ENCODE results near the gene NUDT3.
"Not testable (repeated sequence)": the region's sequence is repeated elsewhere in the genome, so short reads cannot be mapped to it uniquely, and the experiment has no call there.

NUDT3 gene

GRCh38 chr6:34343806-34344205, 48.7 kb downstream of the NUDT3 start:
- DNase-seq (ENCODE audit: low read depth in 2 of 2): no peak

GRCh38 chr6:34342247-34342646, 50.2 kb downstream of the NUDT3 start:
- no peak for DNase-seq (ENCODE audit: low read depth in 2 of 2)

GRCh38 chr6:34341481-34341971, 50.9 kb downstream of the NUDT3 start:
- no peak for DNase-seq (ENCODE audit: low read depth in 2 of 2)

GRCh38 chr6:34340906-34341480, 51.5 kb downstream of the NUDT3 start:
- DNase-seq (ENCODE audit: low read depth in 2 of 2): no peak

- no peak for DNase-seq (ENCODE audit: low read depth in 2 of 2)
Observed at GRCh38 chr6:34340394-34340793, 52.1 kb downstream of the NUDT3 start.

GRCh38 chr6:34339971-34340370, 52.5 kb downstream of the NUDT3 start:
- no peak for DNase-seq (ENCODE audit: low read depth in 2 of 2)

GRCh38 chr6:34339432-34339831, 53.0 kb downstream of the NUDT3 start:
- DNase-seq (ENCODE audit: low read depth in 2 of 2): no peak

- DNase-seq (ENCODE audit: low read depth in 2 of 2): no peak
Observed at GRCh38 chr6:34338811-34339210, 53.7 kb downstream of the NUDT3 start.

GRCh38 chr6:34338377-34338776, 54.1 kb downstream of the NUDT3 start:
- DNase-seq (ENCODE audit: low read depth in 2 of 2): no peak

GRCh38 chr6:34334796-34335416, 57.6 kb downstream of the NUDT3 start:
- DNase-seq (ENCODE audit: low read depth in 2 of 2): no peak

GRCh38 chr6:34333858-34334257, 58.6 kb downstream of the NUDT3 start:
- DNase-seq (ENCODE audit: low read depth in 2 of 2): no peak

- no peak for DNase-seq (ENCODE audit: low read depth in 2 of 2)
Observed at GRCh38 chr6:34332251-34333198, 59.9 kb downstream of the NUDT3 start.

GRCh38 chr6:34331371-34332050, 61.0 kb downstream of the NUDT3 start:
- no peak for DNase-seq (ENCODE audit: low read depth in 2 of 2)

- not testable (repeated sequence) for DNase-seq (ENCODE audit: low read depth in 2 of 2)
Observed at GRCh38 chr6:34329814-34330213, 62.7 kb downstream of the NUDT3 start.

GRCh38 chr6:34328969-34329368, 63.5 kb downstream of the NUDT3 start:
- DNase-seq (ENCODE audit: low read depth in 2 of 2): no peak

GRCh38 chr6:34327313-34328205, 64.9 kb downstream of the NUDT3 start:
- DNase-seq (ENCODE audit: low read depth in 2 of 2): not testable (repeated sequence)

GRCh38 chr6:34325633-34326032, 66.8 kb downstream of the NUDT3 start:
- no peak for DNase-seq (ENCODE audit: low read depth in 2 of 2)

- DNase-seq (ENCODE audit: low read depth in 2 of 2): no peak
Observed at GRCh38 chr6:34324738-34325444, 67.6 kb downstream of the NUDT3 start.

GRCh38 chr6:34324221-34324620, 68.2 kb downstream of the NUDT3 start:
- not testable (repeated sequence) for DNase-seq (ENCODE audit: low read depth in 2 of 2)

- DNase-seq (ENCODE audit: low read depth in 2 of 2): no peak
Observed at GRCh38 chr6:34323300-34323699, 69.2 kb downstream of the NUDT3 start.

Data from stimulated activated CD8-positive, alpha-beta memory T cell treated with anti-CD3 and anti-CD28 coated beads, Interleukin-15, amount 100 ng/mL, for 4 hours (primary cell).